WTC11 (cell line): ENCODE measurements around the gene PIPOX. TPM values are rescaled to one million over a fixed set of nuclear protein-coding genes. Genes with fewer than 3 reads are reported as not detected.

Source experiments
- ATAC-seq: fragments of 200-7000 bp; cut with Tn5 transposase; 2 replicates; pipeline ENCODE4 v1.10.0; 2021; ENCODE audit warnings: mild to moderate bottlenecking, moderate library complexity
- CTCF ChIA-PET: fragments of 300-600 bp; sonication (Branson Sonifier 250); formaldehyde crosslinking; loops from one replicate; lab custom pipeline; 2021; ENCODE audit warnings: antibody characterized with exemption; lab: Charles Lee
- POLR2A ChIA-PET: fragments of 350-600 bp; sonication (Branson Sonifier 250); formaldehyde crosslinking; loops from one replicate; lab custom pipeline; 2021; ENCODE audit warnings: antibody characterized with exemption; lab: Charles Lee
- DNase-seq: peaks from one replicate; pipeline ENCODE4 v3.0.0; 2021; ENCODE audit warnings: low spot score
- H3K27ac Mint-ChIP-seq: 2 replicates; pipeline ENCODE4 v1.8.0; 2021; ENCODE audit warnings: mixed read lengths
- H3K27me3 Mint-ChIP-seq: 2 replicates; pipeline ENCODE4 v1.8.0; 2021; ENCODE audit warnings: low read depth, mild to moderate bottlenecking, moderate library complexity, mixed read lengths
- H3K36me3 Mint-ChIP-seq: 2 replicates; pipeline ENCODE4 v1.8.0; 2021; ENCODE audit warnings: mixed read lengths
- H3K4me1 Mint-ChIP-seq: 2 replicates; pipeline ENCODE4 v1.8.0; 2022; ENCODE audit warnings: mixed read lengths
- H3K4me3 Mint-ChIP-seq: 2 replicates; pipeline ENCODE4 v1.8.0; 2021; ENCODE audit warnings: mild to moderate bottlenecking, moderate library complexity, mixed read lengths
- H3K9me3 Mint-ChIP-seq: 2 replicates; pipeline ENCODE4 v1.8.0; 2021; ENCODE audit warnings: mixed read lengths
- EMX1 ChIP-seq: fragments of 250-450 bp; sonication (Bioruptor Pico); IDR thresholded peaks from 2 replicates; pipeline ENCODE4 v1.8.0; 2021; ENCODE audit warnings: mild to moderate bottlenecking
- ETV6 ChIP-seq: sonication (generic); formaldehyde crosslinking; IDR thresholded peaks from 2 replicates; pipeline ENCODE4 v1.8.1; 2022; ENCODE audit warnings: mild to moderate bottlenecking, missing genetic modification reagents
- FOXK1 ChIP-seq: sonication (generic); formaldehyde crosslinking; IDR thresholded peaks from 2 replicates; pipeline ENCODE4 v1.8.0; 2022; ENCODE audit warnings: mild to moderate bottlenecking, moderate library complexity, missing genetic modification reagents
- GTF2I ChIP-seq: fragments of 250-450 bp; sonication (Bioruptor Pico); conservative IDR thresholded peaks from 2 replicates; pipeline ENCODE4 v1.4.0; 2021; ENCODE audit warnings: mild to moderate bottlenecking
- MLX ChIP-seq: sonication (generic); formaldehyde crosslinking; IDR thresholded peaks from 2 replicates; pipeline ENCODE4 v1.8.1; 2023; ENCODE audit warnings: mild to moderate bottlenecking, missing genetic modification reagents, moderate library complexity
- MYBL2 ChIP-seq: sonication (generic); formaldehyde crosslinking; IDR thresholded peaks from 2 replicates; pipeline ENCODE4 v1.8.1; 2023; ENCODE audit warnings: mild to moderate bottlenecking, moderate library complexity, missing genetic modification reagents
- NFYB ChIP-seq: sonication (generic); formaldehyde crosslinking; conservative IDR thresholded peaks from 2 replicates; pipeline ENCODE4 v1.8.0; 2022; ENCODE audit warnings: low read depth, missing genetic modification reagents
- SP1 ChIP-seq: sonication (generic); formaldehyde crosslinking; conservative IDR thresholded peaks from 2 replicates; pipeline ENCODE4 v1.8.1; 2022; ENCODE audit warnings: missing genetic modification reagents
- TEAD1 ChIP-seq: sonication (generic); formaldehyde crosslinking; IDR thresholded peaks from 2 replicates; pipeline ENCODE4 v1.8.0; 2022; ENCODE audit warnings: mild to moderate bottlenecking, missing genetic modification reagents
- ZNF138 ChIP-seq: sonication (generic); formaldehyde crosslinking; conservative IDR thresholded peaks from 2 replicates; pipeline ENCODE4 v1.8.1; 2022; ENCODE audit warnings: mild to moderate bottlenecking, moderate library complexity, missing genetic modification reagents
- ZNF232 ChIP-seq: sonication (generic); formaldehyde crosslinking; IDR thresholded peaks from 2 replicates; pipeline ENCODE4 v1.8.0; 2022; ENCODE audit warnings: mild to moderate bottlenecking, missing genetic modification reagents
- ZNF423 ChIP-seq: fragments of 250-450 bp; sonication (Bioruptor Pico); IDR thresholded peaks from 2 replicates; pipeline ENCODE4 v2.1.2; 2022; ENCODE audit warnings: mild to moderate bottlenecking, moderate library complexity
- total RNA-seq: library from RNA; stranded (reverse); gene quantifications from 3 replicates; pipeline ENCODE4 v1.2.3, GENCODE V29; 2021
- TF ChIP-seq, protein P1 (sequence below): fragments of 250-450 bp; sonication (Bioruptor Pico); IDR thresholded peaks from 2 replicates; pipeline ENCODE4 v1.9.0; 2021; ENCODE audit warnings: mild to moderate bottlenecking, borderline replicate concordance
- TF ChIP-seq, protein P2 (sequence below): sonication (generic); formaldehyde crosslinking; IDR thresholded peaks from 2 replicates; pipeline ENCODE4 v1.8.0; 2022; ENCODE audit warnings: mild to moderate bottlenecking, missing genetic modification reagents
- TF ChIP-seq, protein P3 (sequence below): fragments of 250-450 bp; sonication (Bioruptor Pico); IDR thresholded peaks from 2 replicates; pipeline ENCODE4 v1.8.0; 2021; ENCODE audit warnings: mild to moderate bottlenecking

Gene PIPOX
- total RNA-seq, 1 experiment from 2014 or later: 34.2 TPM

GRCh38 chr17:29032013-29032856 lies 10.7 kb upstream of the PIPOX start (continued):
- TF ChIP-seq, protein P1, sequence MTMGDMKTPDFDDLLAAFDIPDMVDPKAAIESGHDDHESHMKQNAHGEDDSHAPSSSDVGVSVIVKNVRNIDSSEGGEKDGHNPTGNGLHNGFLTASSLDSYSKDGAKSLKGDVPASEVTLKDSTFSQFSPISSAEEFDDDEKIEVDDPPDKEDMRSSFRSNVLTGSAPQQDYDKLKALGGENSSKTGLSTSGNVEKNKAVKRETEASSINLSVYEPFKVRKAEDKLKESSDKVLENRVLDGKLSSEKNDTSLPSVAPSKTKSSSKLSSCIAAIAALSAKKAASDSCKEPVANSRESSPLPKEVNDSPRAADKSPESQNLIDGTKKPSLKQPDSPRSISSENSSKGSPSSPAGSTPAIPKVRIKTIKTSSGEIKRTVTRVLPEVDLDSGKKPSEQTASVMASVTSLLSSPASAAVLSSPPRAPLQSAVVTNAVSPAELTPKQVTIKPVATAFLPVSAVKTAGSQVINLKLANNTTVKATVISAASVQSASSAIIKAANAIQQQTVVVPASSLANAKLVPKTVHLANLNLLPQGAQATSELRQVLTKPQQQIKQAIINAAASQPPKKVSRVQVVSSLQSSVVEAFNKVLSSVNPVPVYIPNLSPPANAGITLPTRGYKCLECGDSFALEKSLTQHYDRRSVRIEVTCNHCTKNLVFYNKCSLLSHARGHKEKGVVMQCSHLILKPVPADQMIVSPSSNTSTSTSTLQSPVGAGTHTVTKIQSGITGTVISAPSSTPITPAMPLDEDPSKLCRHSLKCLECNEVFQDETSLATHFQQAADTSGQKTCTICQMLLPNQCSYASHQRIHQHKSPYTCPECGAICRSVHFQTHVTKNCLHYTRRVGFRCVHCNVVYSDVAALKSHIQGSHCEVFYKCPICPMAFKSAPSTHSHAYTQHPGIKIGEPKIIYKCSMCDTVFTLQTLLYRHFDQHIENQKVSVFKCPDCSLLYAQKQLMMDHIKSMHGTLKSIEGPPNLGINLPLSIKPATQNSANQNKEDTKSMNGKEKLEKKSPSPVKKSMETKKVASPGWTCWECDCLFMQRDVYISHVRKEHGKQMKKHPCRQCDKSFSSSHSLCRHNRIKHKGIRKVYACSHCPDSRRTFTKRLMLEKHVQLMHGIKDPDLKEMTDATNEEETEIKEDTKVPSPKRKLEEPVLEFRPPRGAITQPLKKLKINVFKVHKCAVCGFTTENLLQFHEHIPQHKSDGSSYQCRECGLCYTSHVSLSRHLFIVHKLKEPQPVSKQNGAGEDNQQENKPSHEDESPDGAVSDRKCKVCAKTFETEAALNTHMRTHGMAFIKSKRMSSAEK: peak; percentile 55; the same call in 1 of the 2 replicates
- peak; percentile 14; the same call in 1 of the 2 replicates for TF ChIP-seq ETV6 (CRISPR knock-in tag)
- no peak for TF ChIP-seq MLX
- TF ChIP-seq ZNF423 (CRISPR knock-in tag): peak; percentile 87
- TF ChIP-seq TEAD1 (CRISPR knock-in tag): peak; percentile 83; the same call in 1 of the 2 replicates
- peak; percentile 90 for TF ChIP-seq GTF2I (CRISPR knock-in tag)
- TF ChIP-seq EMX1 (CRISPR knock-in tag): 0 out of 2 replicates have a peak, but pooled peaks have one; percentile 45
- TF ChIP-seq, protein P2, sequence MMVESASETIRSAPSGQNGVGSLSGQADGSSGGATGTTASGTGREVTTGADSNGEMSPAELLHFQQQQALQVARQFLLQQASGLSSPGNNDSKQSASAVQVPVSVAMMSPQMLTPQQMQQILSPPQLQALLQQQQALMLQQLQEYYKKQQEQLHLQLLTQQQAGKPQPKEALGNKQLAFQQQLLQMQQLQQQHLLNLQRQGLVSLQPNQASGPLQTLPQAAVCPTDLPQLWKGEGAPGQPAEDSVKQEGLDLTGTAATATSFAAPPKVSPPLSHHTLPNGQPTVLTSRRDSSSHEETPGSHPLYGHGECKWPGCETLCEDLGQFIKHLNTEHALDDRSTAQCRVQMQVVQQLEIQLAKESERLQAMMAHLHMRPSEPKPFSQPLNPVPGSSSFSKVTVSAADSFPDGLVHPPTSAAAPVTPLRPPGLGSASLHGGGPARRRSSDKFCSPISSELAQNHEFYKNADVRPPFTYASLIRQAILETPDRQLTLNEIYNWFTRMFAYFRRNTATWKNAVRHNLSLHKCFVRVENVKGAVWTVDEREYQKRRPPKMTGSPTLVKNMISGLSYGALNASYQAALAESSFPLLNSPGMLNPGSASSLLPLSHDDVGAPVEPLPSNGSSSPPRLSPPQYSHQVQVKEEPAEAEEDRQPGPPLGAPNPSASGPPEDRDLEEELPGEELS (CRISPR knock-in tag): no peak
- TF ChIP-seq SP1 (CRISPR knock-in tag): peak; percentile 51; the same call in 1 of the 2 replicates
- TF ChIP-seq MYBL2: no peak

DNA sequence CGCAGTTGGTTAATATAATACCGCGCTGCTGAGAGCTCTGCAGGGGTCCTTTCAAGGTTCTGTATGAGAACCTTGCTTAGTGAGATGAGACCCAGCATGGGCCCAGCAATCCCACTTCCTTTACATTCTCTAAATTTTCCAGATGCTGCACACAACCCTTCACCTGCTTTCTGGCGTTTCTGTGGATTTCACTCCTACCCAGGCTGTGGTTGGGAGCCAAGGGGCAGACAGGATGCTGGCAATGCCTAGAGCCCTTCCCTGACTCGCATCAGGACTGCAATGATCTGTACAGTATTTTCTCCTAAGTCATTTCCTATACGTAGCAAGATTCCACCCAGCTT lies 10.1 kb upstream of the PIPOX start:
- peaks cover 21% of the 10 kb centered on the region for H3K9me3 Mint-ChIP-seq
- ATAC-seq (peak; percentile 65), DNase-seq (peak; percentile 36)
- H3K27me3 Mint-ChIP-seq: peaks cover 25% of the 10 kb centered on the region
- ChIA-PET CTCF (interaction anchor here (0.7 to 3.4 kb wide), 11 partner anchors 9 to 85 kb away, joined by 3 to 12 read pairs (median 4); partner anchors contain the start of gene PIPOX), POLR2A (interaction anchor here (0.9 to 2.2 kb wide), 3 partner anchors 13 to 84 kb away, joined by 3 to 13 read pairs (median 3); no protein-coding TSS in a partner anchor)
- TF ChIP-seq ZNF232 (CRISPR knock-in tag): no peak
- TF ChIP-seq NFYB: no peak
- no peak for TF ChIP-seq FOXK1 (CRISPR knock-in tag)
- TF ChIP-seq ZNF423 (CRISPR knock-in tag): peak; percentile 80
- TF ChIP-seq, protein P3, sequence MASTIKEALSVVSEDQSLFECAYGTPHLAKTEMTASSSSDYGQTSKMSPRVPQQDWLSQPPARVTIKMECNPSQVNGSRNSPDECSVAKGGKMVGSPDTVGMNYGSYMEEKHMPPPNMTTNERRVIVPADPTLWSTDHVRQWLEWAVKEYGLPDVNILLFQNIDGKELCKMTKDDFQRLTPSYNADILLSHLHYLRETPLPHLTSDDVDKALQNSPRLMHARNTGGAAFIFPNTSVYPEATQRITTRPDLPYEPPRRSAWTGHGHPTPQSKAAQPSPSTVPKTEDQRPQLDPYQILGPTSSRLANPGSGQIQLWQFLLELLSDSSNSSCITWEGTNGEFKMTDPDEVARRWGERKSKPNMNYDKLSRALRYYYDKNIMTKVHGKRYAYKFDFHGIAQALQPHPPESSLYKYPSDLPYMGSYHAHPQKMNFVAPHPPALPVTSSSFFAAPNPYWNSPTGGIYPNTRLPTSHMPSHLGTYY (CRISPR knock-in tag): no peak
- no peak for TF ChIP-seq ZNF138 (CRISPR knock-in tag)
- peaks cover 33% of the 10 kb centered on the region for H3K4me1 Mint-ChIP-seq
- H3K36me3 Mint-ChIP-seq: peaks cover 19% of the 10 kb centered on the region
- H3K4me3 Mint-ChIP-seq: no peak overlapping the region
- H3K27ac Mint-ChIP-seq: peak overlapping the region; percentile 71; the same call in 1 of the 2 replicates
